Calu3 (cell line): ENCODE data around the gene CDK5RAP2. TPM values are rescaled to one million over a fixed set of nuclear protein-coding genes. Genes with fewer than 3 reads are reported as not detected.

Experiments
- BruUV-seq: library from RNA; stranded (reverse); fragments of 400-500 nt; replicated peaks from 2 replicates; lab custom pipeline; 2021; lab: Mats Ljungman, UMichigan
- CTCF ChIA-PET: fragments of 300-600 bp; sonication (Branson Sonifier 250); formaldehyde crosslinking; loops from one replicate; lab custom pipeline; 2022; ENCODE audit warnings: antibody characterized with exemption; lab: Charles Lee
- DNase-seq: peaks from one replicate; pipeline ENCODE4 v3.0.0; 2022
- H3K27ac Mint-ChIP-seq: one replicate; pipeline ENCODE4 v1.8.0; 2022; ENCODE audit warnings: mixed read lengths; ENCODE audit not compliant: unreplicated experiment
- H3K27me3 Mint-ChIP-seq: one replicate; pipeline ENCODE4 v1.8.0; 2022; ENCODE audit warnings: mixed read lengths; ENCODE audit not compliant: unreplicated experiment
- H3K36me3 Mint-ChIP-seq: one replicate; pipeline ENCODE4 v1.8.0; 2022; ENCODE audit warnings: mild to moderate bottlenecking, moderate library complexity, mixed read lengths; ENCODE audit not compliant: insufficient read depth, unreplicated experiment
- H3K4me1 Mint-ChIP-seq: one replicate; pipeline ENCODE4 v1.8.0; 2022; ENCODE audit warnings: mild to moderate bottlenecking, low read depth, mixed read lengths; ENCODE audit not compliant: unreplicated experiment
- H3K4me3 Mint-ChIP-seq: one replicate; pipeline ENCODE4 v1.8.0; 2022; ENCODE audit warnings: mild to moderate bottlenecking, low read depth, moderate library complexity, mixed read lengths; ENCODE audit not compliant: unreplicated experiment
- H3K9me3 Mint-ChIP-seq: one replicate; pipeline ENCODE4 v1.8.0; 2022; ENCODE audit warnings: low read depth, mixed read lengths; ENCODE audit not compliant: unreplicated experiment
- CTCF ChIP-seq: fragments of 200-600 bp; IDR thresholded peaks from one replicate; pipeline ENCODE4 v1.8.0; 2022; ENCODE audit warnings: antibody characterized with exemption; ENCODE audit not compliant: unreplicated experiment
- intact Hi-C: fragments of 100-400 bp; cut with micrococcal nuclease; formaldehyde crosslinking; loops from one replicate; pipeline ENCODE4 v1.10.0; 2022; ENCODE audit not compliant: unreplicated experiment
- total RNA-seq: library from RNA; stranded (reverse); gene quantifications from 2 replicates; pipeline ENCODE4 v1.2.3, GENCODE V29; 2022

The CDK5RAP2 gene
- total RNA-seq, 1 experiment from 2014 or later: 40.7 TPM

- Mint-ChIP-seq H3K4me3 (no peak overlapping the region), H3K4me1 (no peaks in the 10 kb centered on the region), H3K27ac (no peak overlapping the region), H3K27me3 (no peaks in the 10 kb centered on the region), H3K36me3 (no peaks in the 10 kb centered on the region), H3K9me3 (no peaks in the 10 kb centered on the region)
- DNase-seq: peak; percentile 54
- BruUV-seq: no TSS peak
- CTCF ChIA-PET: interaction anchor here (0.6 to 1.0 kb wide), 3 partner anchors 77 to 136 kb away, joined by 3 to 7 read pairs (median 3); no protein-coding TSS in a partner anchor
- peak; percentile 24 for TF ChIP-seq CTCF
- intact Hi-C loops: loop anchor here (2.0 to 5.0 kb wide), 3 partner anchors 91 to 317 kb away; no protein-coding TSS in a partner anchor
Observed at GRCh38 chr9:120619751-120620655, 40.0 kb upstream of the CDK5RAP2 start.

- no peaks in the 10 kb centered on the region for H3K36me3 Mint-ChIP-seq
- BruUV-seq: no TSS peak
- no peaks in the 10 kb centered on the region for H3K27me3 Mint-ChIP-seq
- DNase-seq: no peak
- CTCF ChIA-PET: no interaction called here
- no peaks in the 10 kb centered on the region for H3K4me1 Mint-ChIP-seq
- no peak overlapping the region for H3K4me3 Mint-ChIP-seq
- intact Hi-C loops: loop anchor here (5.0 kb wide), 1 partner anchor 115 kb away; no protein-coding TSS in a partner anchor
- H3K9me3 Mint-ChIP-seq: no peaks in the 10 kb centered on the region
- no peak overlapping the region for H3K27ac Mint-ChIP-seq
- TF ChIP-seq CTCF: no peak
Observed at GRCh38 chr9:120616966-120617935, 37.3 kb upstream of the CDK5RAP2 start.

GRCh38 chr9:120612218-120612617, 32.3 kb upstream of the CDK5RAP2 start:
- BruUV-seq: no TSS peak
- DNase-seq: no peak
- Mint-ChIP-seq H3K27me3 (no peaks in the 10 kb centered on the region), H3K4me1 (no peaks in the 10 kb centered on the region), H3K4me3 (no peak overlapping the region), H3K27ac (no peak overlapping the region), H3K36me3 (no peaks in the 10 kb centered on the region), H3K9me3 (no peaks in the 10 kb centered on the region)
- no peak for TF ChIP-seq CTCF
- CTCF ChIA-PET: interaction anchor here (0.7 kb wide), 1 partner anchor 1532 kb away, joined by 8 read pairs; no protein-coding TSS in a partner anchor
- intact Hi-C loops: no loop called here

- no peaks in the 10 kb centered on the region for H3K4me1 Mint-ChIP-seq
- TF ChIP-seq CTCF: no peak
- BruUV-seq: no TSS peak
- DNase-seq: no peak
- H3K9me3 Mint-ChIP-seq: no peaks in the 10 kb centered on the region
- H3K36me3 Mint-ChIP-seq: no peaks in the 10 kb centered on the region
- H3K27me3 Mint-ChIP-seq: no peaks in the 10 kb centered on the region
- intact Hi-C loops: no loop called here
- H3K27ac Mint-ChIP-seq: no peak overlapping the region
- CTCF ChIA-PET: no interaction called here
- no peak overlapping the region for H3K4me3 Mint-ChIP-seq
Observed at GRCh38 chr9:120611690-120612068, 31.7 kb upstream of the CDK5RAP2 start.
